ENCODE measurements around the gene TNFRSF6B. TPM values are rescaled to one million over a fixed set of nuclear protein-coding genes. Genes with fewer than 3 reads are reported as not detected.

The TNFRSF6B gene
- polyA plus RNA-seq, 2 of the 4 experiments (the other 2 are of a cell fraction): 0.22 to 0.66 TPM

DNA sequence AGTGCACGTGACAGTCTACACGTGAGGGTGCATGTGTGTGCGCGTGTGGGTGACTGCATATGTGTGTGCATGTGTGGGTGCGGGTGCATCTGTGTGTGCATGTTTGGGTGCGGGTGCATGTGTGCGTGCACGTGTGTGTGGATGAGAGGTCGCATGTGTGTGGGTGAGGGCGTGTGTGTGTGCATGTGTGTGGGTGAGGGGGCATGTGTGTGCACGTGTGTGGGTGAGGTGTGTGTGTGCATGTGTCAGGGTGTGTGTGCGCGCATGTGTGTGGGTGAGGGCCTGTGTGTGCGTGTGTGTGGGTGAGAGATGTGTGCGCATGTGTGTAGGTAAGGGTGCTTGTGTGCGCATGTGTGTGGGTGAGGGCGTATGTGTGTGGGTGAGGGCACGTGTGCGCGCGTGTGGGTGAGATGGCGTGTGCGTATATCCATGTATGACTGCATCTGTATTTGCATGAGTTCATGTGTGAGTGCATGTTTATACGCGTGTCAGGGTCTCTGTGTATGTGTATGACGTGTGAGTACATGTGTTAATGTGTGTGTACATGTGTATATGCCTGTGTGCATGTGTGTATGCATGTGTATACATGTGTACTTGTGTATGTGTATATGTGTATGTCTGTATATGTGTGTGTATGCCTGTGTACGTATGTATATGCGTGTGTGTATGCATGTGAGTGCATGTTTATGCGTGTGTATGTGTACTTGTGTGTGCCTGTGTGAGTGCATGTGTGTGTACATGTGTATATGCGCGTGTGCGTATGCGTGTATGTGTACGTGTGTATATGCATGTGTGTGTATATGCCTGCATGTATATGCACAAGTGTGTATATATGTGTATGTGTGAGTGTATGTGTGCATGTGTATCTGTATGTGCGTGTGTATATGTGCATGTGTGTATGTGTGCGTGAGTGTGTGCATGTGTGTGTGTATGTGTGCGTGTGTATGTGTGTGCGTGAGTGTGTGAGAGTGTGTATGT, 36.0 kb downstream of the TNFRSF6B start:
- H3K27ac ChIP-seq: no peak overlapping the region
- no peak for ATAC-seq
- no peak overlapping the region for H3K4me2 ChIP-seq
- H3K9me3 ChIP-seq: no peaks in the 10 kb centered on the region
- ChIA-PET POLR2A (no interaction called here), CTCF (no interaction called here)
- no peak for TF ChIP-seq PHF8 (IDR thresholded peaks at IDR 0.05; ENCODE audit: borderline replicate concordance, low read depth)
- TF ChIP-seq MAZ (IDR thresholded peaks at IDR 0.05; ENCODE audit: borderline replicate concordance, low read depth, low read length): no peak
- no peak for TF ChIP-seq HOXA7 (CRISPR knock-in tag; IDR thresholded peaks at IDR 0.05)
- no peaks in the 10 kb centered on the region for H3K4me1 ChIP-seq
- no peak for DNase-seq (ENCODE audit: low read depth in 1 of 2, low spot score in 1 of 2)
- no peak overlapping the region for H3K4me3 ChIP-seq
- no peak for FAIRE-seq
- 86% methylated on average over 38 of the region's 38 CpGs for WGBS (ENCODE audit: missing lambda C conversion rate)

- FAIRE-seq (no peak), DNase-seq (ENCODE audit: low read depth in 1 of 2, low spot score in 1 of 2) (no peak), ATAC-seq (no peak)
- TF ChIP-seq KDM1A (IDR thresholded peaks at IDR 0.05; ENCODE audit: low read depth): no peak
- TF ChIP-seq BHLHE40 (IDR thresholded peaks at IDR 0.05; ENCODE audit: low read depth, low read length): no peak
- no peak for TF ChIP-seq ZNF302 (CRISPR knock-in tag; IDR thresholded peaks at IDR 0.05)
- no peak for TF ChIP-seq RARB (CRISPR knock-in tag; IDR thresholded peaks at IDR 0.05)
- TF ChIP-seq CBX8 (IDR thresholded peaks at IDR 0.05): no peak
- no peak for TF ChIP-seq EP300 (IDR thresholded peaks at IDR 0.05)
- no peak for TF ChIP-seq FOSL2 (IDR thresholded peaks at IDR 0.05)
- TF ChIP-seq FOSL2 (CRISPR knock-in tag; IDR thresholded peaks at IDR 0.05): no peak
- CTCF ChIA-PET: no interaction called here
- Histone ChIP-seq H3K27ac (no peak overlapping the region), H3K4me2 (no peak overlapping the region), H3K9me3 (no peaks in the 10 kb centered on the region), H3K4me1 (no peaks in the 10 kb centered on the region), H3K4me3 (no peak overlapping the region)
- POLR2A ChIA-PET: no interaction called here
- 90% methylated on average over 9 of the region's 13 CpGs for WGBS (ENCODE audit: missing lambda C conversion rate)
Observed at GRCh38 chr20:63733117-63733516, 36.7 kb downstream of the TNFRSF6B start.

DNA sequence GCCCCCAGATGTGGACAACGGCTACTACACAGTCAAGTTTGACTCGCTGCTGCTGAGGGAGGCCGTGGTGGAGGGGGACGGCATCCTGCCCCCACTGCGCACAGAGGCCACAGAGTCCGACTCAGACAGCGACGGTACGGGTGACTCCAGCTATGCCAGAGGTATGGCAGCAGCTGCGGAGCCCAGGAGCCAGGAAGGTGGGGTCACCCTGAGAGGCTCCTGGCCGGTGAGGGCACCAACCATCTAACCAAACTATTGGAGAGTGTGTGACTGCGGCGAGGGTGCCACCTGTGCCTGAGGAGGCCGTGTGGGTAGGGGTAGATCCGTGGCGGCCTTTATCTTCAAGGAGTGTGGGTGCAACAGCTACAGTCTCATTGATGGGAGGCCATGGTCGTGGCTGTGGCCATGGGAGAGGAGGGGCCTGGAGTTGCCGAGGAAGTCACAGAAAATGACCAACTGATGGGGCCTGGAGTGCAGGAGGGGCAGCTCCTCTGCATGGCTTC, 37.2 kb downstream of the TNFRSF6B start:
- FAIRE-seq: no peak
- ChIA-PET CTCF (interaction anchor here (1.1 to 1.8 kb wide), 2 partner anchors 62 to 196 kb away, joined by 3 to 6 read pairs; partner anchors contain the start of gene PTK6), POLR2A (no interaction called here)
- no peak for DNase-seq (ENCODE audit: low read depth in 1 of 2, low spot score in 1 of 2)
- ATAC-seq: no peak
- Histone ChIP-seq H3K4me3 (no peak overlapping the region), H3K4me1 (no peaks in the 10 kb centered on the region), H3K4me2 (no peak overlapping the region), H3K9me3 (no peaks in the 10 kb centered on the region), H3K27ac (no peak overlapping the region)
- WGBS (ENCODE audit: missing lambda C conversion rate): 95% methylated on average over 18 of the region's 18 CpGs
- TF ChIP-seq RFX5 (IDR thresholded peaks at IDR 0.05) (no peak), CHD2 (IDR thresholded peaks at IDR 0.05; ENCODE audit: low read length, partially characterized antibody) (no peak), POLR2A (IDR thresholded peaks at IDR 0.05; ENCODE audit: low read length) (no peak), HOXB5 (CRISPR knock-in tag; IDR thresholded peaks at IDR 0.05) (no peak), CEBPB (IDR thresholded peaks at IDR 0.05) (no peak), EHMT2 (IDR thresholded peaks at IDR 0.05; ENCODE audit: low read depth) (no peak), RAD21 (conservative IDR thresholded peaks at IDR 0.05 in 1 of 2, IDR thresholded peaks at IDR 0.05 in 1 of 2) (no peak), EHF (CRISPR knock-in tag; IDR thresholded peaks at IDR 0.05) (no peak), CBX2 (IDR thresholded peaks at IDR 0.05; ENCODE audit: borderline replicate concordance, low read depth) (no peak), HOXB13 (CRISPR knock-in tag; IDR thresholded peaks at IDR 0.05; ENCODE audit: low read depth) (no peak), FOSB (CRISPR knock-in tag; IDR thresholded peaks at IDR 0.05) (no peak)
